Activated CD8-positive, alpha-beta memory T cell treated with anti-CD3 and anti-CD28 coated beads, Interleukin-2, amount 10 ng/mL, durations not matched to agents 7 days and 5 days (primary cell): Measurements from ENCODE around the gene PPFIA2. TPM values are rescaled to one million over a fixed set of nuclear protein-coding genes. Genes with fewer than 3 reads are reported as not detected.

Source experiments
- ATAC-seq: fragments of 150-1000 bp; cut with Tn5 transposase; one replicate; pipeline ENCODE4 v1.10.0; 2021; ENCODE audit warnings: moderate library complexity
- CTCF ChIA-PET: fragments of 350-600 bp; sonication (Branson Sonifier 250); formaldehyde crosslinking; loops from one replicate; lab custom pipeline; 2021; ENCODE audit warnings: antibody characterized with exemption; lab: Charles Lee
- DNase-seq: peaks from one replicate; pipeline ENCODE4 v3.0.0-alpha.2; 2020
- H3K27ac Mint-ChIP-seq: one replicate; pipeline ENCODE4 v1.8.0; 2021; ENCODE audit warnings: mild to moderate bottlenecking, mixed read lengths
- H3K27me3 Mint-ChIP-seq: one replicate; pipeline ENCODE4 v1.8.0; 2021; ENCODE audit warnings: mixed read lengths
- H3K36me3 Mint-ChIP-seq: one replicate; pipeline ENCODE4 v1.8.0; 2021; ENCODE audit warnings: mild to moderate bottlenecking, mixed read lengths
- H3K4me1 Mint-ChIP-seq: one replicate; pipeline ENCODE4 v1.8.0; 2021; ENCODE audit warnings: mixed read lengths
- H3K4me3 Mint-ChIP-seq: one replicate; pipeline ENCODE4 v1.8.0; 2021; ENCODE audit warnings: mild to moderate bottlenecking, moderate library complexity, mixed read lengths
- H3K9me3 Mint-ChIP-seq: one replicate; pipeline ENCODE4 v1.8.0; 2022; ENCODE audit warnings: low read depth, mixed read lengths
- total RNA-seq, 2 experiments: library from RNA; stranded (reverse); gene quantifications; one replicate each; pipeline ENCODE4 v1.2.3, GENCODE V29; 2021

PPFIA2 gene
- total RNA-seq, 2 experiments from 2014 or later: not detected

GRCh38 chr12:81330480-81330879 is 428.7 kb downstream of the PPFIA2 start:
- H3K4me1 Mint-ChIP-seq: no peaks in the 10 kb centered on the region
- H3K9me3 Mint-ChIP-seq: peaks cover 3% of the 10 kb centered on the region
- CTCF ChIA-PET: no interaction called here
- no peaks in the 10 kb centered on the region for H3K36me3 Mint-ChIP-seq
- H3K27me3 Mint-ChIP-seq: no peaks in the 10 kb centered on the region
- DNase-seq (no peak), ATAC-seq (no peak)
- H3K4me3 Mint-ChIP-seq: no peak overlapping the region
- no peak overlapping the region for H3K27ac Mint-ChIP-seq

GRCh38 chr12:81329085-81329484 is 430.1 kb downstream of the PPFIA2 start:
- Mint-ChIP-seq H3K27me3 (no peaks in the 10 kb centered on the region), H3K4me3 (no peak overlapping the region), H3K4me1 (no peaks in the 10 kb centered on the region), H3K27ac (no peak overlapping the region), H3K36me3 (no peaks in the 10 kb centered on the region), H3K9me3 (peaks cover 3% of the 10 kb centered on the region)
- no peak for DNase-seq
- ATAC-seq: no peak
- CTCF ChIA-PET: no interaction called here

GRCh38 chr12:81327425-81327824 is 431.7 kb downstream of the PPFIA2 start:
- Mint-ChIP-seq H3K36me3 (no peaks in the 10 kb centered on the region), H3K4me1 (no peaks in the 10 kb centered on the region), H3K27me3 (no peaks in the 10 kb centered on the region), H3K27ac (no peak overlapping the region), H3K4me3 (no peak overlapping the region), H3K9me3 (peaks cover 3% of the 10 kb centered on the region)
- no peak for DNase-seq
- ATAC-seq: no peak
- CTCF ChIA-PET: no interaction called here

- H3K4me3 Mint-ChIP-seq: no peak overlapping the region
- ATAC-seq (no peak), DNase-seq (no peak)
- CTCF ChIA-PET: no interaction called here
- no peaks in the 10 kb centered on the region for H3K36me3 Mint-ChIP-seq
- H3K27ac Mint-ChIP-seq: no peak overlapping the region
- no peaks in the 10 kb centered on the region for H3K27me3 Mint-ChIP-seq
- no peaks in the 10 kb centered on the region for H3K4me1 Mint-ChIP-seq
- H3K9me3 Mint-ChIP-seq: no peaks in the 10 kb centered on the region
Observed at GRCh38 chr12:81325086-81325485, 434.1 kb downstream of the PPFIA2 start.

- H3K4me3 Mint-ChIP-seq: no peak overlapping the region
- CTCF ChIA-PET: no interaction called here
- no peaks in the 10 kb centered on the region for H3K27me3 Mint-ChIP-seq
- H3K36me3 Mint-ChIP-seq: no peaks in the 10 kb centered on the region
- DNase-seq: no peak
- no peak overlapping the region for H3K27ac Mint-ChIP-seq
- no peaks in the 10 kb centered on the region for H3K4me1 Mint-ChIP-seq
- no peak for ATAC-seq
- peaks cover 3% of the 10 kb centered on the region for H3K9me3 Mint-ChIP-seq
Observed at GRCh38 chr12:81314903-81315531, 444.1 kb downstream of the PPFIA2 start.

GRCh38 chr12:81303935-81304334 is 455.2 kb downstream of the PPFIA2 start:
- Mint-ChIP-seq H3K9me3 (peaks cover 7% of the 10 kb centered on the region), H3K36me3 (no peaks in the 10 kb centered on the region), H3K27me3 (no peaks in the 10 kb centered on the region), H3K4me1 (no peaks in the 10 kb centered on the region), H3K4me3 (no peak overlapping the region), H3K27ac (no peak overlapping the region)
- ATAC-seq: no peak
- no peak for DNase-seq
- CTCF ChIA-PET: no interaction called here

- no peaks in the 10 kb centered on the region for H3K27me3 Mint-ChIP-seq
Observed at GRCh38 chr12:81300454-81300853, 458.7 kb downstream of the PPFIA2 start.

GRCh38 chr12:81297601-81298000 is 461.5 kb downstream of the PPFIA2 start:
- CTCF ChIA-PET: no interaction called here
- DNase-seq: no peak
- no peak for ATAC-seq
- no peaks in the 10 kb centered on the region for H3K36me3 Mint-ChIP-seq
- H3K4me3 Mint-ChIP-seq: no peak overlapping the region
- H3K9me3 Mint-ChIP-seq: peaks cover 8% of the 10 kb centered on the region
- H3K27ac Mint-ChIP-seq: no peak overlapping the region
- no peaks in the 10 kb centered on the region for H3K27me3 Mint-ChIP-seq
- H3K4me1 Mint-ChIP-seq: no peaks in the 10 kb centered on the region

More at GRCh38 chr12:81300454-81300853, 458.7 kb downstream of the PPFIA2 start:
- DNase-seq: no peak
- H3K27ac Mint-ChIP-seq: no peak overlapping the region
- no peak overlapping the region for H3K4me3 Mint-ChIP-seq
- no peaks in the 10 kb centered on the region for H3K36me3 Mint-ChIP-seq
- no peaks in the 10 kb centered on the region for H3K4me1 Mint-ChIP-seq
- CTCF ChIA-PET: no interaction called here
- ATAC-seq: no peak
- peaks cover 11% of the 10 kb centered on the region for H3K9me3 Mint-ChIP-seq

GRCh38 chr12:81296556-81297305 is 462.4 kb downstream of the PPFIA2 start:
- ATAC-seq: no peak
- DNase-seq: no peak
- H3K9me3 Mint-ChIP-seq: peaks cover 8% of the 10 kb centered on the region
- H3K27me3 Mint-ChIP-seq: no peaks in the 10 kb centered on the region
- CTCF ChIA-PET: no interaction called here
- no peak overlapping the region for H3K27ac Mint-ChIP-seq
- H3K4me3 Mint-ChIP-seq: no peak overlapping the region
- H3K4me1 Mint-ChIP-seq: no peaks in the 10 kb centered on the region
- H3K36me3 Mint-ChIP-seq: no peaks in the 10 kb centered on the region

GRCh38 chr12:81295251-81295650 is 463.9 kb downstream of the PPFIA2 start:
- peaks cover 8% of the 10 kb centered on the region for H3K9me3 Mint-ChIP-seq
- no peak overlapping the region for H3K27ac Mint-ChIP-seq
- no peak for ATAC-seq
- no peak for DNase-seq
- no peak overlapping the region for H3K4me3 Mint-ChIP-seq
- H3K27me3 Mint-ChIP-seq: no peaks in the 10 kb centered on the region
- no peaks in the 10 kb centered on the region for H3K4me1 Mint-ChIP-seq
- no peaks in the 10 kb centered on the region for H3K36me3 Mint-ChIP-seq
- CTCF ChIA-PET: no interaction called here

- no peak for DNase-seq
- H3K9me3 Mint-ChIP-seq: peaks cover 8% of the 10 kb centered on the region
- no peak overlapping the region for H3K4me3 Mint-ChIP-seq
- H3K36me3 Mint-ChIP-seq: no peaks in the 10 kb centered on the region
- no peaks in the 10 kb centered on the region for H3K4me1 Mint-ChIP-seq
- ATAC-seq: no peak
- CTCF ChIA-PET: no interaction called here
- H3K27ac Mint-ChIP-seq: no peak overlapping the region
- H3K27me3 Mint-ChIP-seq: no peaks in the 10 kb centered on the region
Observed at GRCh38 chr12:81294325-81295190, 464.6 kb downstream of the PPFIA2 start.

GRCh38 chr12:81288651-81289050 is 470.5 kb downstream of the PPFIA2 start:
- DNase-seq: no peak
- Mint-ChIP-seq H3K27me3 (no peaks in the 10 kb centered on the region), H3K36me3 (no peaks in the 10 kb centered on the region), H3K4me1 (no peaks in the 10 kb centered on the region), H3K27ac (no peak overlapping the region), H3K4me3 (no peak overlapping the region), H3K9me3 (peaks cover under 1% of the 10 kb centered on the region)
- ATAC-seq: no peak
- CTCF ChIA-PET: no interaction called here

- Mint-ChIP-seq H3K4me1 (no peaks in the 10 kb centered on the region), H3K27me3 (no peaks in the 10 kb centered on the region), H3K27ac (no peak overlapping the region), H3K4me3 (no peak overlapping the region), H3K9me3 (no peaks in the 10 kb centered on the region), H3K36me3 (no peaks in the 10 kb centered on the region)
- ATAC-seq: no peak
- CTCF ChIA-PET: no interaction called here
- no peak for DNase-seq
Observed at GRCh38 chr12:81284137-81284536, 475.0 kb downstream of the PPFIA2 start.
